D721Med (cell line): ENCODE data around the gene ESRRB.

Experiments used
- DNase-seq: peaks from one replicate; pipeline ENCODE4 v3.0.0; 2011; ENCODE audit warnings: low spot score; ENCODE audit not compliant: insufficient read length
- FAIRE-seq: peaks from 2 replicates; lab custom pipeline; 2011; peaks lifted over from hg19 to GRCh38; lab: Jason Lieb, UNC
- CTCF ChIP-seq: IDR thresholded peaks from 2 replicates; pipeline ENCODE4 v1.5.1; 2012; ENCODE audit warnings: mild to moderate bottlenecking, control low read depth; ENCODE audit not compliant: insufficient read depth; ENCODE audit errors: missing control alignments

The ESRRB gene

DNA sequence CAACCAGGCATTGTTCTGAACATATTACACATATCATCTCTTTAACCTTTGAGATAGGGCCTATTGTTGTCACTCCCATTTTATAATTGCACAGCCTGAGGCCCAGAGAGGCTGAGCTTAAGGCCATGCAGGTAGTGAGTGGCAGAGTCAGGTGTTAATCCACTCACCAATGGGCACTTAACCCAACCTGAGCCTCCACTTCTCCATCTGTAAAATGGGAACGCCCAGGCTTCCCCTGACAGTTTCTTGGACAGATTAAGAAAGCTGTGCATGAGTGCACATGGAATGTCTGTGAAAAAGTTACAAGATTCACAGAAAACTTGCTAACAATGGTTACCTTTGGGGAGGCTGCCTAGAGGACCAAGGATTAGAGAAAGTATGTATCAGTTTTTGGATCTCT, 32.9 kb downstream of the ESRRB start:
- TF ChIP-seq CTCF = no peak
- no peak for DNase-seq
- FAIRE-seq = no peak

DNA sequence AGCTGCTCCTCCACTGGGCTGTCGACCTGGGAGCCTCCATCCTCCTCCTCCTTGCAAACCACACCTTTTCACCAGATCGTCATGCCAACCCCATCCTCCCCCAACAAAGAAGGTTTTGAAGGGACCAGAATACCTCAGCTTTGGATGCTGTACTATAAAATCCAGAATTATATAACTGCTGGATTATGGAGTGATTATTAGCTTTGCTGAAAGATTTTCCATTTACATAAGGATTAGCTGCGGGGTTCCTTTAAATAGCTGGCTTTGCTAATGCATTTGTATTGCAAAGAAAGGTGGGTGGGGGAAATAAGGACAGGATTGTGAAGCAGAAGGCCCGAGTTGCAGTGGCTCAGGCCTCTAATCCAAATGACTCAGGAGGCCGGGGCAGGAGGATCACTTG, 36.6 kb downstream of the ESRRB start:
- DNase-seq (no peak), FAIRE-seq (no peak)
- TF ChIP-seq CTCF = no peak

DNA sequence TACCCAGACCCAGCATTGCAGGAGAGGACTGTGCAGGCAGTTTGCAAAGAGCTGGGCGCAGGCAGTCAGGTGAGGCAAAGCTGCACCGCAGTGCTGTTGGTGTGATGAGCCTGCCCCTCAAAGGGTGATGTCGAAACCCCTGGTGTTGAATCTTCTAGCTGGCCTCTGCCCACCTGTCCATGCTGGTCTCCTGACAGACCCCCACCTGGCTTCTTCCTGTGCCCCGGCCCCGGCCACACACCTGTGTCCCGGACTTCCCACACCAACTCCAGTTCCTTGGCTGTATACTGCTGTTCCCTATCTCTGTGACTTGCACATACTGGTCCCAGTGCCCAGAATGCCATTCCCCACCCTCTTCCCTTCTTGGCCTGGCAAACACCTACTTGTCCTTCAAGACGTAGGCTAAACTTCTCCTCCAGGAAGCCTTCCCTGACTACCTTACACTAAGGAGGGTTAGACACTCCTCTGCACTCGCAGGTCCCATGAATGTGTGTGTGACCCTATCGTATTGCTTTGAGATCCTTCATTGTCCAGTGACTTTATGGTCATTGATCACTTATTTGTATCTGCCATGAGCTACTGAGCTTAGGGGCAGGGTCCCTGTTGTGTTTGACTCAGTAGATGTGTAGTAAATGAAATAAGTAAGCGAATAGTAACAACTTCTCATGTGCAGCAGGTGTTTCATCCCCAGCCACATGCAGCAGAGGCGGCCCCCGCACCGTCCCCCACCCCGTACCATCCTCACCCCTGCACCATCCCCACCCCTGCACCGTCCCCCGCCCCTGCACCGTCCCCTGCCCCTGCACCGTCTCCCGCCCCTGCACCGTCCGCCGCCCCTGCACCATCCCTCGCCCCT, 37.4 kb downstream of the ESRRB start:
- TF ChIP-seq CTCF = no peak
- DNase-seq = no peak
- FAIRE-seq = no peak

DNA sequence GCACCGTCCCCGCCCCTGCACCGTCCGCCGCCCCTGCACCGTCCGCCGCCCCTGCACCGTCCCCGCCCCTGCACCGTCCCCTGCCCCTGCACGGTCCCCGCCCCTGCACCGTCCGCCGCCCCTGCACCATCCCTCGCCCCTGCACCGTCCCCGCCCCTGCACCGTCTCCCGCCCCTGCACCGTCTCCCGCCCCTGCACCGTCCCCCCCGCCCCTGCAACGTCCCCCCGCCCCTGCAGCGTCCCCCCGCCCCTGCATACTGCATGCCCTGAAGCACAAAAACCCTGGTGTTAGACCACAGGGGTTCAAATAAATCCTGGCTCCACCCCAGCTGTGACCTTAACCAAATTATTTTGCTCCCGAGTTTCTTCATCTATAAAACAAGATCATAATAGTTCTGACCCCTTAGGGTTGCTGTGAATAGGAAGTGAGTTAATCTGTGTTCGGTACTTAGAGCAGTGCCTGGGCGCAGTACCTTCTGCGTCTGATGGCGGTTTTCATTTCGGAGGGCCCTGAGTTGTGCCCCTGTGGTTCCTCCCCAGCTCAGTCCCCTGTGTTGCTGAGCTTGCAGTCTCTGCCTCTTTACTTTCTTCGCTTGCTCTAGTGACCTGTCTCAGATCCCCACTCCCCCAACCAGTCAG, 38.1 kb downstream of the ESRRB start:
- no peak for TF ChIP-seq CTCF
- FAIRE-seq (no peak), DNase-seq (no peak)

GRCh38 chr14:76419399-76419798, 43.5 kb downstream of the ESRRB start:
- no peak for DNase-seq
- no peak for FAIRE-seq
- TF ChIP-seq CTCF = no peak

- DNase-seq = no peak
These were observed 44.9 kb downstream of the ESRRB start for GRCh38 chr14:76420827-76421226.

More at GRCh38 chr14:76420827-76421226, 44.9 kb downstream of the ESRRB start:
- TF ChIP-seq CTCF = no peak
- no peak for FAIRE-seq
